GM18870 (cell line): ENCODE measurements around the gene STX8.

Experiments
- ATAC-seq: cut with Tn5 transposase; IDR thresholded peaks from one replicate; pipeline ENCODE4 v1.9.1; 2021; ENCODE audit warnings: moderate library complexity; ENCODE audit not compliant: unreplicated experiment

STX8 gene

GRCh38 chr17:9242983-9243382, 332.6 kb downstream of the STX8 start:
- no peak for ATAC-seq

- no peak for ATAC-seq
These were observed 333.1 kb downstream of the STX8 start for GRCh38 chr17:9242497-9242881.

- no peak for ATAC-seq
These were observed 333.7 kb downstream of the STX8 start for GRCh38 chr17:9241774-9242496.

GRCh38 chr17:9241371-9241712, 334.3 kb downstream of the STX8 start:
- ATAC-seq: no peak

GRCh38 chr17:9240659-9241370, 334.8 kb downstream of the STX8 start:
- no peak for ATAC-seq

- ATAC-seq: no peak
These were observed 335.6 kb downstream of the STX8 start for GRCh38 chr17:9239793-9240658.

- ATAC-seq: no peak
These were observed 336.3 kb downstream of the STX8 start for GRCh38 chr17:9239246-9239792.

- no peak for ATAC-seq
These were observed 337.0 kb downstream of the STX8 start for GRCh38 chr17:9238340-9239245.

- ATAC-seq: no peak
These were observed 337.8 kb downstream of the STX8 start for GRCh38 chr17:9237661-9238301.

GRCh38 chr17:9237053-9237410, 338.6 kb downstream of the STX8 start:
- ATAC-seq: no peak

- no peak for ATAC-seq
These were observed 339.2 kb downstream of the STX8 start for GRCh38 chr17:9236286-9237052.

- ATAC-seq: no peak
These were observed 340.3 kb downstream of the STX8 start for GRCh38 chr17:9235346-9235745.

- ATAC-seq: no peak
These were observed 341.2 kb downstream of the STX8 start for GRCh38 chr17:9234389-9234945.

GRCh38 chr17:9233761-9234160, 341.9 kb downstream of the STX8 start:
- ATAC-seq: no peak

- no peak for ATAC-seq
These were observed 342.4 kb downstream of the STX8 start for GRCh38 chr17:9233271-9233599.

GRCh38 chr17:9232591-9233270, 342.9 kb downstream of the STX8 start:
- ATAC-seq: no peak

GRCh38 chr17:9232155-9232475, 343.5 kb downstream of the STX8 start:
- no peak for ATAC-seq

GRCh38 chr17:9231449-9232154, 344.0 kb downstream of the STX8 start:
- no peak for ATAC-seq
